AG09319 (cell line): ENCODE results near the gene TPSD1.
"Not testable (repeated sequence)": the region's sequence is repeated elsewhere in the genome, so short reads cannot be mapped to it uniquely, and the experiment has no call there.

Experiments
- DNase-seq: peaks from one replicate; pipeline ENCODE4 v3.0.0-alpha.2; 2010; ENCODE audit warnings: low read depth; ENCODE audit errors: extremely low read depth
- TF ChIP-seq, protein P1 (sequence below): IDR thresholded peaks from 2 replicates; pipeline ENCODE4 v1.5.1; 2011; ENCODE audit warnings: low read depth, mild to moderate bottlenecking, inconsistent platforms, low read length, moderate library complexity

TPSD1 gene

DNA sequence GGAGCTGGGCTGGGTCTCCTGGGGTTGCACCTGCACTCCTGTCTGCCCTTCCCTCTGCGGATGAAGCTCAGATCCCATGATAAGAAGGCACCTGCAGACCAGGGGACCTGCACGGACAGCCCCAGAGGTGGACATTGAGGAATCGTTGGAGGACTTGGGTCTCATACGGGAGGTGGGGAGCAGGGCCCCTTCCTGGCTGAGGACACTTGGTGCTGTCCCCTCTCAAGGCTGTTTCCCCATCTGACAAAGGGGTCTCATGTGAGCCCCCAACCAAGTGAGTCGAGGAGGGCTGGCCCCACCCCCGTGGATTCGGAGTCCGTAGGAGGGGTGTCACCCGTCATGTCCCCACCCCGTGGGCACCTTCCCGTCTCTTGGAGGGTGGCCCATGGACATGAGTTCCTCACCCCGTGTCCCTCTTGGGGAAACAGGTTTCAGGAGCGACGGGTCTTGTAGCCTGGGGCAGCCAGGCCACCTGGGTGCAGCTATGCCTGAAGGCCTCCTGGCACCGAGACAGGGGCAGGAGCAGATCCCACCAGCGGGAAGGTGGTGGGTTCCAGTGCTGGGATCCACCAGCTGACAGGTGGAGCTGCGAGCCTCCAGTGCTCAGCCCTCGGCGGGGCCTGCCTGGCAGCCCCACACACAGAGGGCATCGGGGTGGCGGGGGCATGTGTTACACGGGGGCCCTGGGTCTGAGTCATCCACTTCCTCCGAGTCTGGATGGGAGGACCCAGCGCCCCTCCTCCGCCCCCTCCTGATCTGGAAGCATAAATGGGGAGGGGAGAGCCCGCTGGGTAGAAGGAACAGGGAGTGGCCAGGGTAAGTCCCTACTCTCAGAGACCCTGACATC, at the start of gene TPSD1:
Gene TPSD1, plus strand, starts transcription at position 794 of the 847 bp plus-strand sequence. CDS start 212 bp downstream, outside the sequence.
- DNase-seq = not testable (repeated sequence)

DNA sequence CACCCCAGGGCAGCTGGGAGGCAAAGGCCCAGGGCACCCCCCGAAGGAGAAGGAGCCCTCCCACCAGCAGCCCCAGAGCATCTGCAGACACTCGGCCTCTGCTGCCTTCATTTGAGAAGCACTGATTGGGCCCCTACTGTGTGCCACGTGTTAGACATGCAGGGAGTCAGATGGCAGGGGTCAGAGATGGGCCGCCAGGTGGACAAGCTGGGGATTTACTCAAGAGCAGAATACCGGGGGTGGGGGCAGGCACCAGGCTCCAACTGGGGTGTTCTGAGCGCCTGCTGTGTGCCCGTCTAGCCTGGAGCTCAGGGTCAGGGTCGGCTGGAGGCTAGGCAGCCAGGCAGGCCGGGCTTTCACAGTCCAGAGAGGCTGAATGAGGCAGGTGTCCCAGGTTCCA, 49.5 kb upstream of the TPSD1 start:
- DNase-seq = no peak
- TF ChIP-seq, protein P1, sequence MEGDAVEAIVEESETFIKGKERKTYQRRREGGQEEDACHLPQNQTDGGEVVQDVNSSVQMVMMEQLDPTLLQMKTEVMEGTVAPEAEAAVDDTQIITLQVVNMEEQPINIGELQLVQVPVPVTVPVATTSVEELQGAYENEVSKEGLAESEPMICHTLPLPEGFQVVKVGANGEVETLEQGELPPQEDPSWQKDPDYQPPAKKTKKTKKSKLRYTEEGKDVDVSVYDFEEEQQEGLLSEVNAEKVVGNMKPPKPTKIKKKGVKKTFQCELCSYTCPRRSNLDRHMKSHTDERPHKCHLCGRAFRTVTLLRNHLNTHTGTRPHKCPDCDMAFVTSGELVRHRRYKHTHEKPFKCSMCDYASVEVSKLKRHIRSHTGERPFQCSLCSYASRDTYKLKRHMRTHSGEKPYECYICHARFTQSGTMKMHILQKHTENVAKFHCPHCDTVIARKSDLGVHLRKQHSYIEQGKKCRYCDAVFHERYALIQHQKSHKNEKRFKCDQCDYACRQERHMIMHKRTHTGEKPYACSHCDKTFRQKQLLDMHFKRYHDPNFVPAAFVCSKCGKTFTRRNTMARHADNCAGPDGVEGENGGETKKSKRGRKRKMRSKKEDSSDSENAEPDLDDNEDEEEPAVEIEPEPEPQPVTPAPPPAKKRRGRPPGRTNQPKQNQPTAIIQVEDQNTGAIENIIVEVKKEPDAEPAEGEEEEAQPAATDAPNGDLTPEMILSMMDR = no peak

DNA sequence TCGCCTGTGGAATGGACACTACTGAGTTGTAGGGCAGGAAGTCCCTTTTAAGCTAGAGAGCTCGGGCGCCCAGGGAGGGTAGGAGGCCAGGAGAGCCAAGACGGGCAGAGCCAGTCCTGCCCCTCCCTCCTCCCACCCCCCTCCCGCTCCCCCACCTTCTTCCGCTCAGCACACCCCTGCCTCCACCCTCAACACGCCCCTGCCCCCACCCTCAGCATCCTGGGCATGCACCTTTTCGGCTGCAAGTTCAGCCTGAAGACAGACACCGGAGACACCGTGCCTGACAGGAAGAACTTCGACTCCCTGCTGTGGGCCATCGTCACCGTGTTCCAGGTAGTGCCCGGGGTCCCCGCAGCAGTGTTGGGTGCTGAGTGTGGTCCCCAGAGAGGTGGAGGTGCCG, 49.1 kb upstream of the TPSD1 start:
- TF ChIP-seq, protein P1 = no peak
- DNase-seq = no peak

DNA sequence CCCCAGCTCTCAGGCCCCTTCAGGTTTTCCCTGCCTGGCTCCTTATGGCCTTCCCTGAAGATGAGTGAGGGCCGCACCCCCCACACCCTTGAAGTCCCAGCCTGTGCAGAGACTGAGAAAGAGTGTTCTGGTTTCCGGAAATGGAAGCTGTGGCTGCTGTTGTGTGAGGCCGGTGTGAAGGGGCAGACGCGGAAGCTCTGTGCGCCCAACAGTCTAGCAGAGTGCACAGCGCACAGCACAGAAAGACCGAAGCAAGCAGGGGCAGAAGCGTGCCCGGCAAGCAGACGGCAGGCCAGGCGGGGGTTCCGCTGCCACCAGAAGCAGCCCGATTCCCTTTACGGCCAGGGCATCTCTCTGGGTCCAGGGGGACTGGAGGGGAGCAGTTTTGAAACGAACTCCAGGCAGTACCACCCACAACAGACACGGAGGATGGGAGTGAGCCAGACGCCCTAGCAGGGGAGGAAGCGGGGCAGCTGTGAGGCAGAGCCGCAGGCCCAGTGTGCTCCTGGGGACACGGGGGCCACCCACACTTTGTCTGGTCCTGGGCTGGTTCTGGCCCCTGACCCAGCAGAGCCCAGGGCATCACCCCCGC, 47.5 kb upstream of the TPSD1 start:
- no peak for DNase-seq
- TF ChIP-seq, protein P1 = no peak

DNA sequence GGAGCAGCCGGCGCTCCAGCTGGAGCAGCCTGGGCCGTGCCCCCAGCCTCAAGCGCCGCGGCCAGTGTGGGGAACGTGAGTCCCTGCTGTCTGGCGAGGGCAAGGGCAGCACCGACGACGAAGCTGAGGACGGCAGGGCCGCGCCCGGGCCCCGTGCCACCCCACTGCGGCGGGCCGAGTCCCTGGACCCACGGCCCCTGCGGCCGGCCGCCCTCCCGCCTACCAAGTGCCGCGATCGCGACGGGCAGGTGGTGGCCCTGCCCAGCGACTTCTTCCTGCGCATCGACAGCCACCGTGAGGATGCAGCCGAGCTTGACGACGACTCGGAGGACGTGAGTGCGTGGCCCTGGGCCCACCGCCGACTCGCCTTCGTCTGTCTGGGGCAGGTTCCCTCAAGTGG, 46.8 kb upstream of the TPSD1 start:
- TF ChIP-seq, protein P1 = no peak
- no peak for DNase-seq

DNA sequence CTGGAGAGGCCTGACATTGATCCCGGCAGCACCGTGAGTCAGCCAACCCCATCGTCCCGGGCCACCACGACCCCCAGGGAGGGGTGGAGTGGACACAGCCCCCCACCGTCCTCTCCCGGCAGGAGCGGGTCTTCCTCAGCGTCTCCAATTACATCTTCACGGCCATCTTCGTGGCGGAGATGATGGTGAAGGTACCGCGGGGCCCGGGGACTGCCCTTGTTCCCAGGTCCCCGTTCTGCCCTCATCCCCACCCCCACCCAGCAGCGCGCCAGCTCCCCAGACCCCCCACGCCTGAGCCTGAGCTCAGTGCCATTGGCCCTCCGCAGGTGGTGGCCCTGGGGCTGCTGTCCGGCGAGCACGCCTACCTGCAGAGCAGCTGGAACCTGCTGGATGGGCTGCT, 45.4 kb upstream of the TPSD1 start:
- TF ChIP-seq, protein P1 = no peak
- DNase-seq = no peak

DNA sequence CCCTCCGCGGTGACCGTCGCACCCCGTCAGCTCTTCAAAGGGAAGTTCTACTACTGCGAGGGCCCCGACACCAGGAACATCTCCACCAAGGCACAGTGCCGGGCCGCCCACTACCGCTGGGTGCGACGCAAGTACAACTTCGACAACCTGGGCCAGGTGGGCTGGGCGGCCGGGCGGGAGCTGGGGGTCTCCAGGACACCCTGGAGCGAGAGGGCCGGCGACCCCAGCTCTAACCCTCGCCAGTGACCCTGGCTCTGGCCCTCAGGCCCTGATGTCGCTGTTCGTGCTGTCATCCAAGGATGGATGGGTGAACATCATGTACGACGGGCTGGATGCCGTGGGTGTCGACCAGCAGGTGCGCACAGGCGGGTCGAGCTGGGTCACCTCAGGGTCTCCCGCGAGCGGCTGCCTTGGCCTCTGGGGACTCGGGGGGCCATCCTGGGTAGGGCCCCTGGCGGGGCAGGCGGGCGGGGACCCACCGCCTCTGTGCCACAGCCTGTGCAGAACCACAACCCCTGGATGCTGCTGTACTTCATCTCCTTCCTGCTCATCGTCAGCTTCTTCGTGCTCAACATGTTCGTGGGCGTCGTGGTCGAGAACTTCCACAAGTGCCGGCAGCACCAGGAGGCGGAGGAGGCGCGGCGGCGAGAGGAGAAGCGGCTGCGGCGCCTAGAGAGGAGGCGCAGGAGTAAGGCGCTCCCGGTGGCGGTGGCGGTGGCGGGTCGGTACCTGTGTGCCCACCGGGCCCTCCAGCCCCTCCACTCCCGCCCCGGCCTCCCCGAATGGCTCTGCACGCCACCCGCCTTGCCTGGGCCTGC, 44.2 kb upstream of the TPSD1 start:
- TF ChIP-seq, protein P1 = no peak
- DNase-seq = no peak
